GM21723 (cell line): ENCODE measurements around the gene GLS.
"Not testable (repeated sequence)": the region's sequence is repeated elsewhere in the genome, so short reads cannot be mapped to it uniquely, and the experiment has no call there.

ENCODE experiments used
- ATAC-seq: cut with Tn5 transposase; IDR thresholded peaks from one replicate; pipeline ENCODE4 v1.9.1; 2021; ENCODE audit warnings: mild to moderate bottlenecking, moderate library complexity; ENCODE audit not compliant: unreplicated experiment

GLS gene

GRCh38 chr2:190929919-190930318, 49.3 kb downstream of the GLS start:
- ATAC-seq: no peak

GRCh38 chr2:190930411-190930810, 49.8 kb downstream of the GLS start:
- no peak for ATAC-seq

- ATAC-seq: no peak
Observed at GRCh38 chr2:190932514-190932913, 51.9 kb downstream of the GLS start.

GRCh38 chr2:190933361-190933760, 52.7 kb downstream of the GLS start:
- ATAC-seq: no peak

GRCh38 chr2:190935054-190935453, 54.4 kb downstream of the GLS start:
- no peak for ATAC-seq

- ATAC-seq: no peak
Observed at GRCh38 chr2:190938771-190939335, 58.2 kb downstream of the GLS start.

GRCh38 chr2:190940454-190940853, 59.8 kb downstream of the GLS start:
- no peak for ATAC-seq

- no peak for ATAC-seq
Observed at GRCh38 chr2:190941571-190941970, 61.0 kb downstream of the GLS start.

GRCh38 chr2:190942697-190943096, 62.1 kb downstream of the GLS start:
- ATAC-seq: no peak

GRCh38 chr2:190943706-190944105, 63.1 kb downstream of the GLS start:
- ATAC-seq: no peak

- no peak for ATAC-seq
Observed at GRCh38 chr2:190947141-190947540, 66.5 kb downstream of the GLS start.

- ATAC-seq: peak; percentile 69
Observed at GRCh38 chr2:190947711-190948251, 67.2 kb downstream of the GLS start.

GRCh38 chr2:190948671-190949070, 68.0 kb downstream of the GLS start:
- ATAC-seq: no peak

- no peak for ATAC-seq
Observed at GRCh38 chr2:190950566-190950991, 70.0 kb downstream of the GLS start.

GRCh38 chr2:190953257-190953656, 72.6 kb downstream of the GLS start:
- no peak for ATAC-seq

GRCh38 chr2:190959911-190960788, 79.5 kb downstream of the GLS start:
- ATAC-seq: no peak

- ATAC-seq: not testable (repeated sequence)
Observed at GRCh38 chr2:190961117-190961516, 80.5 kb downstream of the GLS start.

GRCh38 chr2:190961918-190962487, 81.4 kb downstream of the GLS start:
- peak; percentile 40 for ATAC-seq

GRCh38 chr2:190963088-190963487, 82.5 kb downstream of the GLS start:
- ATAC-seq: no peak

- no peak for ATAC-seq
Observed at GRCh38 chr2:190964170-190964795, 83.7 kb downstream of the GLS start.

GRCh38 chr2:190965580-190966222, 85.1 kb downstream of the GLS start:
- no peak for ATAC-seq
